Measurements from ENCODE around the gene SFXN5.

Gene SFXN5

DNA sequence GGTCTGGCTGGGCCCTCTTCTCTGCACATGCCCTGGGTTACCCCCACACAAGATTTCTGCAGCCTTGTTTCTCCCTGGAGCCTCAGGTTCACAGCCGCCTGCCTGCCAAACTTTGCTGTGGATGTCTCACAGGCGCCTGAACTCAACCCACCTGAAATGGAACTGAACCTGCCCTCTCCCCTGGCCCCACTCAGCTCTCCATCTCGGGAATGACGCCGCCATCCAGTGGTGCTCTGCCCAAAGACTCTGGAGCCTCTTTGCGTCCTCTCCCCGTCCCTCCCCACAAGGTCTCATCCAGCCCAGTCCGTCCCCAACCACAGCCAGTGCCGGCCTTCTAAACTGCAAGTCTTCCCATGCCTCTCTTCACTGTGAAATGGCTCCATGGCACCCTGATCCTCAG is 125.0 kb downstream of the SFXN5 start:
- TF ChIP-seq, protein P1, sequence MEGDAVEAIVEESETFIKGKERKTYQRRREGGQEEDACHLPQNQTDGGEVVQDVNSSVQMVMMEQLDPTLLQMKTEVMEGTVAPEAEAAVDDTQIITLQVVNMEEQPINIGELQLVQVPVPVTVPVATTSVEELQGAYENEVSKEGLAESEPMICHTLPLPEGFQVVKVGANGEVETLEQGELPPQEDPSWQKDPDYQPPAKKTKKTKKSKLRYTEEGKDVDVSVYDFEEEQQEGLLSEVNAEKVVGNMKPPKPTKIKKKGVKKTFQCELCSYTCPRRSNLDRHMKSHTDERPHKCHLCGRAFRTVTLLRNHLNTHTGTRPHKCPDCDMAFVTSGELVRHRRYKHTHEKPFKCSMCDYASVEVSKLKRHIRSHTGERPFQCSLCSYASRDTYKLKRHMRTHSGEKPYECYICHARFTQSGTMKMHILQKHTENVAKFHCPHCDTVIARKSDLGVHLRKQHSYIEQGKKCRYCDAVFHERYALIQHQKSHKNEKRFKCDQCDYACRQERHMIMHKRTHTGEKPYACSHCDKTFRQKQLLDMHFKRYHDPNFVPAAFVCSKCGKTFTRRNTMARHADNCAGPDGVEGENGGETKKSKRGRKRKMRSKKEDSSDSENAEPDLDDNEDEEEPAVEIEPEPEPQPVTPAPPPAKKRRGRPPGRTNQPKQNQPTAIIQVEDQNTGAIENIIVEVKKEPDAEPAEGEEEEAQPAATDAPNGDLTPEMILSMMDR (IDR thresholded peaks at IDR 0.05; ENCODE audit: extremely low read depth, missing control alignments) = no peak
- DNase-seq (ENCODE audit: low spot score) = no peak

DNA sequence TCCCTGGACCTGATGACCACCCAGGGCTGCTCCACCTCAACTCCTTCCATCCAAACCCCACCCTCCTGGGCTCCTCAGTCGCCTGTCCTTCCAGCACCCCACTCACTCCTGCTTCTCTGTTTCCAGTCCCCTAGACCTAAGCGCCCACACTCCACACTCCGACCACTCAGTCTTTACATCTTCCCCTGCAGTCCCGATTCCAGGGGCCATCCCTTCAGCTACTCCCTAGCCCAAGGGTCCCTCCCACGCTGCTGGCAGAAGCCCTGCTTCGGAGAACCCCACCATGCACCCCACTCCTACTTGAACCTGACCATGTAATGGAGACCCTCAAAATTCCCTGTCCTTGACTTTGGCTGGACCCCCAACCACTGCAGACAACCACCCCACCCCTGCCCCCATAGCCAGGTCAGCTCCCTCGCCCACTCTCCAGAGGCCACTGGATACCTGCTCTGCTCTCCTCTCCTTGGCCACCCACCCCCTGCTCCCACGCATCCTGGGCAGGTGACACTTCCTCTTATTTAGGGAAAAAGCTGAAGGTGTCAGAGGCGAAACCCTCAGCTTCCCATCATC is 126.0 kb downstream of the SFXN5 start:
- TF ChIP-seq, protein P1 (IDR thresholded peaks at IDR 0.05; ENCODE audit: extremely low read depth, missing control alignments) = no peak
- no peak for DNase-seq (ENCODE audit: low spot score)

DNA sequence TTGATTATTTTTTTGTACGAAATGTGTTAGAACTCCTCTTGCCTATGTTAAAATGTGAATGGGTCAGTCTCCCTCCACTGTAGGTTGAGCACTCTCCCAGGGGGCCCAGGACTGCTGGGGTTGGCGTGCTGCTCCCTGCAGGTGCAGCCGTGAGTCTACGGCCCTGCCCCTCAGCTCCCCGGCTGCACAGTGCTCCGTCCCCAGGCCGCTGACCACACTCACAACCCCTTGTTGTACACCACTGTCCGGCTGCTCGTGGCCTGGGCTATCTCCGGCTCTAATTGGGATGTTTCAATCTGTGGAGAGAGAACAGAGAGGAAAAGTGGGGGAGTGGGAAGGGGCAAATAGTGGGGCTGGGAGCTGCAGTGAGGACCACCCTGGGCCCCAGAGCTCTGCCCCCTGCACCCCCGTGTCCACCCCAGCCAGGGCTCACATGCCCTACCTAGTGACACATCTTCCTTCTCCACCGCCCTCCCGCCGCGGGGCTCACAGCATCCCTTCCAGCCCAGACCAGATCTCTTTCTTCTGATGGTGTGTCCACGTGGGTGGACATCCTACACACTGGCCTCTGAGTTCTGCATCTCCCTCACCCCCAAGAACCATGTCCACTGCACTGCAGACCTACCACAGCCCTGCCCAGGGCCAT is 126.6 kb downstream of the SFXN5 start:
- DNase-seq (ENCODE audit: low spot score) = no peak
- TF ChIP-seq, protein P1 (IDR thresholded peaks at IDR 0.05; ENCODE audit: extremely low read depth, missing control alignments) = no peak

DNA sequence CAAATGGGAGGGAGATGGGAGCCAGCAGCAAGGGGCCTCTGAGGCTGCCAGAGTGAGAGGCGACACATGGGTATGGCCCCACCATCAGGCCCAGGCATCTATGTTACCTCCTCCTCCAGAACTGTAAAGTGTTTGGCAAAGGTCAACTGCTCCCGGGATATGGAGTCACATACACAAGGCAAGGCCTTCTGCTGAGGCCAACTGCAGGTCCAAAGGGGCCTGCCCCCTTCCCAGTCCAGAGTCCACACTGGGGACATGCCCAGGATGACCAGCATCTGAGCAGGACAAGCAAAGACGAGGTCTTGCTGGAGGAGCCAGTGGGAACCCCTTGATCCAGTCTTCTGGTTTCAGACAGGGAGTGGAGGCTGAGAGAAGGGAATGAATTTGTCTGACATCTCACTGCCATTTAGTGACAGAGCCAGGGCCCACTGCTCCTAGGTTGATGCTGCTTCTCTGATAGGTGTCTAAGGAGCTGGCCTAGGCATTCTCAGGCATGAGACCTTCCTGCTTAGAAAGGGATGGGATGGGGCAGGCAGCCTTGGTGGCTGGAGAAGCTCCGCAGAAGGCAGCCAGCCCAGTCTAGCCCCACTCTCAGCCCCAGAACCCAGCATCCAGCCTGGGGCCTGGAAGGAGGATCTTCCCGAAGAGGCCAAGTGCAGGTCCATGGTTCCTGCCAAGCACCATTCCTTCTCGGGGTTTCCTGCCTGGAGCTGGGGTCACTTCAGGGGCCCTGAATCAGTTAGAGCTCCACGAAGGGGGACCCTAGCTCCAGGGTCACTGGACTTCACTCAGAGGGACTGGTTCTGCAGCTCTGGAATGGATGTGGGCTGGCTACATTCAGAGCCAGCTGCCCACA is 127.7 kb downstream of the SFXN5 start:
- TF ChIP-seq, protein P1 (IDR thresholded peaks at IDR 0.05; ENCODE audit: extremely low read depth, missing control alignments) = no peak
- DNase-seq (ENCODE audit: low spot score) = no peak

DNA sequence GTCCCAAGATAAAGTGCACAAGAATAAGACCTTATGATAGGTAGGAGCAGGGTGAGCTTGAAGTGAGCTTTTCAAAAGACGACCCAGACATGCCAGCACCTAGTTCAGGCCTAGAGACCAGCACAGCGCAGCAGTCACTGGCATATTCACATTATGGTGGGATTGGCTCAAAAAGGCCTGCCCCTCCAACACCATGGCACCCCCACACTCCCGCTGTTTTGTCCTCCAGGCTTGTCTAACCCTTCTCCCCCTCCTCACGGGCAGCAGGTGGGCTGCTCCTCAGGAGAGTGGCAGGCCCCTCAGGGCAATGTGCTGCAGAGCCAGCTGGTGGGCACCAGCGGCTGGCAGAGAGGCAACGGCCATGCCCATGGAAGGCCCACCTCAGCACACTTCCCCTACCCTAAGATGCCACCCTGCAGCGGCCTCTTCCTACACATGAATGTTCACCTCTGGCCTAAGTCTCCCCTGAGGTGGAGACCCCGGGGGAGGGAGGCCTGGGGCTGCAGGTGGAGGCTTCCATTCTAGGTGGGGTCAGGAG is 128.6 kb downstream of the SFXN5 start:
- DNase-seq (ENCODE audit: low spot score) = no peak
- TF ChIP-seq, protein P1 (IDR thresholded peaks at IDR 0.05; ENCODE audit: extremely low read depth, missing control alignments) = no peak

DNA sequence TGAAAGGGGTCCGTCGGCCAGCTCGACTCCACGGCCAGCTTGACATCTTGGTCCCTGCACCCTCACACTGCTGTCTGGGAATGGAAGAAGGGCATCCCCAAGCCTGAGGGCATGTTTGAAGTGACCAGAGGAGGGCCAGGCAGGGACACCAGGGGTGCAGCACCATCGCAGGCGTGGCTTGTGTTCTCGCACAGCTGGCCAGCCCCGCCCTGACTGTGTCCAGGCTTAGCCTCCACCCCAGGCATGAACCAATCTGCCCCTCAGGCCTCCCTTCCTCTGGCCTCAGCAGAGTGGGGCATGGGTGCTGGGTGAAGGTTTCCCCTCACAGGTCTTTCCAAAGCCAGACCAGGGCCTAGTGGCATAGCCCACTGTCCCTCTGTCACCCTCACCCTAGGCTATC is 129.2 kb downstream of the SFXN5 start:
- no peak for DNase-seq (ENCODE audit: low spot score)
- TF ChIP-seq, protein P1 (IDR thresholded peaks at IDR 0.05; ENCODE audit: extremely low read depth, missing control alignments) = no peak

DNA sequence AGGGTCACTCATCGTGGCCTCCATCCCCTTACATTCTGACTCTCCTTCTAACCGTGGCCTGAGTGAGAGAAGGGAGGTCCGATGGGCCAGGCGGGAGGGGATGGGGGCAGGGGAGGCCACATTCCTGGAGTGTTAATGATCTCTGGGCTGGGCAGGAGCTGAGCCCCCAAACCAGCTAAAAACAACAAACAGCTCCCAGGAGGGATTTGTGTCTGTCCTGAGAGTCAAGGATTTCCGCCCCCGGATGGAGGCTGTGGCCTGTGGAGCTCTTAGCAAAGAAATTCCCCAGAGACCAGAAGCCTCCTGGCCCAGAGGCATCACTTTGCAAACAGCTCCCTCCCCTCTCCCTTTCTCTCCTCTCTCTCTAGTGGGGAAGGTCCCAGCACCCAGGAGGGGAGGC is 130.7 kb downstream of the SFXN5 start:
- no peak for DNase-seq (ENCODE audit: low spot score)
- TF ChIP-seq, protein P1 (IDR thresholded peaks at IDR 0.05; ENCODE audit: extremely low read depth, missing control alignments) = no peak

All from GM20000 (cell line).